Activated naive CD8-positive, alpha-beta T cell treated with anti-CD3 and anti-CD28 coated beads, Interleukin-2, amount 50 U/mL, for 16 hours (primary cell): ENCODE results near the gene MBNL2.
"Not testable (repeated sequence)": the region's sequence is repeated elsewhere in the genome, so short reads cannot be mapped to it uniquely, and the experiment has no call there.

Source experiments
- DNase-seq: peaks from one replicate; pipeline ENCODE4 v3.0.0-alpha.2; 2020; ENCODE audit warnings: low read depth, low spot score

The MBNL2 gene

GRCh38 chr13:97221989-97222700 lies at the start of gene MBNL2:
MBNL2 (plus strand) TSS chr13:97222333; CDS start chr13:97276236, 53,903 bp downstream.
- peak; percentile 62 for DNase-seq

GRCh38 chr13:97174638-97175037 lies 47.5 kb upstream of the MBNL2 start:
- DNase-seq: no peak

- no peak for DNase-seq
These were observed 47.1 kb upstream of the MBNL2 start for GRCh38 chr13:97175041-97175440.

- DNase-seq: no peak
These were observed 42.6 kb upstream of the MBNL2 start for GRCh38 chr13:97179501-97179900.

- no peak for DNase-seq
These were observed 39.8 kb upstream of the MBNL2 start for GRCh38 chr13:97182111-97182890.

GRCh38 chr13:97185291-97185690 lies 36.8 kb upstream of the MBNL2 start:
- no peak for DNase-seq

GRCh38 chr13:97185751-97186150 lies 36.4 kb upstream of the MBNL2 start:
- DNase-seq: no peak

- no peak for DNase-seq
These were observed 33.9 kb upstream of the MBNL2 start for GRCh38 chr13:97188207-97188606.

GRCh38 chr13:97189928-97190327 lies 32.2 kb upstream of the MBNL2 start:
- no peak for DNase-seq

GRCh38 chr13:97191142-97191541 lies 31.0 kb upstream of the MBNL2 start:
- DNase-seq: no peak

- DNase-seq: no peak
These were observed 30.5 kb upstream of the MBNL2 start for GRCh38 chr13:97191615-97192014.

- no peak for DNase-seq
These were observed 30.0 kb upstream of the MBNL2 start for GRCh38 chr13:97192166-97192565.

- no peak for DNase-seq
These were observed 28.6 kb upstream of the MBNL2 start for GRCh38 chr13:97193577-97193976.

GRCh38 chr13:97194479-97194878 lies 27.7 kb upstream of the MBNL2 start:
- DNase-seq: no peak

- no peak for DNase-seq
These were observed 25.8 kb upstream of the MBNL2 start for GRCh38 chr13:97196340-97196739.

GRCh38 chr13:97198753-97199152 lies 23.4 kb upstream of the MBNL2 start:
- no peak for DNase-seq

GRCh38 chr13:97199451-97199850 lies 22.7 kb upstream of the MBNL2 start:
- DNase-seq: no peak

GRCh38 chr13:97200081-97200942 lies 21.8 kb upstream of the MBNL2 start:
- DNase-seq: no peak

- DNase-seq: no peak
These were observed 19.4 kb upstream of the MBNL2 start for GRCh38 chr13:97202761-97203160.

- no peak for DNase-seq
These were observed 16.7 kb upstream of the MBNL2 start for GRCh38 chr13:97205465-97205864.

- DNase-seq: no peak
These were observed 16.2 kb upstream of the MBNL2 start for GRCh38 chr13:97205982-97206381.

- DNase-seq: not testable (repeated sequence)
These were observed 14.9 kb upstream of the MBNL2 start for GRCh38 chr13:97207252-97207651.
